ENCODE measurements around the gene KRT36.

DNA sequence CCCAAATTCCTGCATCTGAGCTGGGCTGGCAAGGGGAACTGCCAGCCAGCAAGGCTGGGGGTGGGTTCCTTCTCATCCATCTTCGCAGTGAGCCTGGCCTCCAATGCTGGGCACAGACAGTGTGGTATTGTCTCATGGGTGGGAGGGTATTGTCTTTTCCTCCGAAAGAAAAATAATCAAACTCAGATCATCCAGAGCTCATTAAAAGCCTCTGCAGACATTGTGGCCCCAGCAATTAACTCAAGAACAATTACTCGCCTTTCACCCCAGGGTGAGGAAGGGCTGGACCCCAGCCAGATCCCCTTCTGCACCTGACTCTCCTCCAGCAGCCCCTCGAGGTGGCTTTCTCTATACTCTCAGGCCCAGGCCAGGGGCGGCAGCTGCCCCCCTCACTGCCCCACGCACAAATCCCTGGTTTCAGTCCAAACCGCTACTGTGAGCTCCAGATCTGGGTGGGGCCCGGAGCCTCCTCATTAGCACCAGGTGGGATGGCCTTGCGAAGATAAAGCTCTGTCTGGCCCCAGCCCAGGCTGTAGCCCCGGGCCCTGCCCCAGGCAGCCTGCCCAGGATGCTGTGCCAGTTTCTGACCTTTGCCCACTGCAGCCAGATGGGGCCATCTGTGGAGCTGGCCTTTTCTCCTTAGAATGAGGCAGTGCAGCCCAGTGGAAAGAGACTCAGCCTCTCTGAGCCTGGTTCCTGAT lies 31.3 kb upstream of the KRT36 start:
- TF ChIP-seq, protein P1, sequence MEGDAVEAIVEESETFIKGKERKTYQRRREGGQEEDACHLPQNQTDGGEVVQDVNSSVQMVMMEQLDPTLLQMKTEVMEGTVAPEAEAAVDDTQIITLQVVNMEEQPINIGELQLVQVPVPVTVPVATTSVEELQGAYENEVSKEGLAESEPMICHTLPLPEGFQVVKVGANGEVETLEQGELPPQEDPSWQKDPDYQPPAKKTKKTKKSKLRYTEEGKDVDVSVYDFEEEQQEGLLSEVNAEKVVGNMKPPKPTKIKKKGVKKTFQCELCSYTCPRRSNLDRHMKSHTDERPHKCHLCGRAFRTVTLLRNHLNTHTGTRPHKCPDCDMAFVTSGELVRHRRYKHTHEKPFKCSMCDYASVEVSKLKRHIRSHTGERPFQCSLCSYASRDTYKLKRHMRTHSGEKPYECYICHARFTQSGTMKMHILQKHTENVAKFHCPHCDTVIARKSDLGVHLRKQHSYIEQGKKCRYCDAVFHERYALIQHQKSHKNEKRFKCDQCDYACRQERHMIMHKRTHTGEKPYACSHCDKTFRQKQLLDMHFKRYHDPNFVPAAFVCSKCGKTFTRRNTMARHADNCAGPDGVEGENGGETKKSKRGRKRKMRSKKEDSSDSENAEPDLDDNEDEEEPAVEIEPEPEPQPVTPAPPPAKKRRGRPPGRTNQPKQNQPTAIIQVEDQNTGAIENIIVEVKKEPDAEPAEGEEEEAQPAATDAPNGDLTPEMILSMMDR (IDR thresholded peaks at IDR 0.05 in 2 of 3, conservative IDR thresholded peaks at IDR 0.05 in 1 of 3; ENCODE audit: control insufficient read depth in 2 of 3, extremely low read depth in 1 of 3, insufficient read depth in 1 of 3, low read depth in 3 of 3, low read length in 3 of 3), result no peak
- no peak for TF ChIP-seq MXI1 (IDR thresholded peaks at IDR 0.05; ENCODE audit: low read depth, low read length)
- TF ChIP-seq BRCA1 (IDR thresholded peaks at IDR 0.05; ENCODE audit: low read depth, low read length), result no peak
- no peak for TF ChIP-seq ESRRA (IDR thresholded peaks at IDR 0.05; ENCODE audit: low read length)
- TF ChIP-seq ZBTB33 (IDR thresholded peaks at IDR 0.05), result no peak
